Activated CD4-positive, alpha-beta memory T cell treated with anti-CD3 and anti-CD28 coated beads for 36 hours (primary cell): ENCODE data around the gene SLA2. TPM values are rescaled to one million over a fixed set of nuclear protein-coding genes. Genes with fewer than 3 reads are reported as not detected.
"Not testable (repeated sequence)": the region's sequence is repeated elsewhere in the genome, so short reads cannot be mapped to it uniquely, and the experiment has no call there.

ENCODE experiments used
- CTCF ChIA-PET: fragments of 350-600 bp; sonication (Branson Sonifier 250); formaldehyde crosslinking; loops from one replicate; lab custom pipeline; 2021; ENCODE audit warnings: antibody characterized with exemption, inconsistent platforms; lab: Charles Lee
- POLR2A ChIA-PET: fragments of 350-600 bp; sonication (Branson Sonifier 250); formaldehyde crosslinking; loops from one replicate; lab custom pipeline; 2021; ENCODE audit warnings: antibody characterized with exemption; lab: Charles Lee
- DNase-seq: peaks from one replicate; pipeline ENCODE4 v3.0.0-alpha.2; 2020
- H3K27ac Mint-ChIP-seq: one replicate; pipeline ENCODE4 v1.8.0; 2021; ENCODE audit warnings: mixed read lengths
- H3K27me3 Mint-ChIP-seq: one replicate; pipeline ENCODE4 v1.8.0; 2021; ENCODE audit warnings: mixed read lengths
- H3K36me3 Mint-ChIP-seq: one replicate; pipeline ENCODE4 v1.8.0; 2021; ENCODE audit warnings: mixed read lengths
- H3K4me1 Mint-ChIP-seq: one replicate; pipeline ENCODE4 v1.8.0; 2021; ENCODE audit warnings: low read depth, mixed read lengths
- H3K4me3 Mint-ChIP-seq: one replicate; pipeline ENCODE4 v1.8.0; 2021; ENCODE audit warnings: mild to moderate bottlenecking, mixed read lengths
- H3K9me3 Mint-ChIP-seq: one replicate; pipeline ENCODE4 v1.8.0; 2021; ENCODE audit warnings: mixed read lengths
- intact Hi-C: fragments of 100-400 bp; cut with micrococcal nuclease; formaldehyde crosslinking; loops from one replicate; pipeline ENCODE4 v1.15.1; 2023
- total RNA-seq, 2 experiments: library from RNA; stranded (reverse); gene quantifications; one replicate each; pipeline ENCODE4 v1.2.3, GENCODE V29; 2021

SLA2 gene
- total RNA-seq, 2 experiments from 2014 or later: 47.1 to 47.7 TPM

DNA sequence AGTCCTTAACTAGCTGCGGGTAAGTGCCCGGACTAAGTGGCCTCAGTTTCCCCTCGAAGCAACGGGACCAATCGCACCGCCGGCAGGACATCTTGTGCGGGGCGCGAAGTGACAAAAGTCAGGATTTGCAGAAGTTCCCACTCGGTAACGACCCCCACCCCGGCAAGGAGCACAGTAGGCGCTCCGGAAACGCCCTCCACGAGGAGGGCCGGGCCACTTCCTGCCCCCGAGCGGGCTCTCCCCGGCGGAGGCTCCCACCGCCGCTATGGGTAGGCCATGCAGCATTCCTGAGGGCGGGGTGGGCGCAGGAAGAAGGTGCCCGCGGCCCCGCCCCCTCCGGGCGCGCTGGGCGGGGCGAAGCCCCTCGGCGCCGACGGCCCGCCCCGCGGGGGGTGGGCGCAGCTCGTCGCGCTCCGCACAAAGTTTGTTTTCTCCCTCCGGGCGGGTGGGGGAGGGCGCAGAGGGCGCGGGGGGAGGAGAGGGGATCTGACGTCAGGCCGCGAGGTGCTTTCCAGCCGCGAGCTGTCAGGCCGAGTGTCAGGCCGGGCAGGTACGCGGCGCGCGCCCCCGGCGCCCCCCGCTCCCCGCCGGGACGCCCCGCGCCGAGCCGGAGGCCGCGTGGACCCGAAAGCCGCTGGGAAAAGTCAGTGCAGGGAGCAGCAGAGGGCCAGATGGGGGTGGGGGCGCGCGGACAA is 72.7 kb downstream of the SLA2 start, which contains the start of gene TGIF2:
TSS of gene TGIF2 (plus strand) at position 495 of the 695 bp plus-strand sequence. CDS start 5,178 bp downstream, outside the sequence.
- Mint-ChIP-seq H3K4me1 (peaks cover 33% of the 10 kb centered on the region), H3K9me3 (no peaks in the 10 kb centered on the region), H3K4me3 (peak within 1 kb of the TSS; percentile 87), H3K27ac (peak within 1 kb of the TSS; percentile 92), H3K36me3 (peaks cover 9% of the 10 kb centered on the region), H3K27me3 (no peaks in the 10 kb centered on the region)
- CTCF ChIA-PET: interaction anchor here (0.9 to 5.6 kb wide), 5 partner anchors 15 to 40 kb away, joined by 3 to 40 read pairs (median 5); partner anchors contain the start of gene RAB5IF
- intact Hi-C loops: loop anchor here (1.0 to 2.0 kb wide), 5 partner anchors 17 to 173 kb away; partner anchors contain the start of gene NDRG3
- DNase-seq: peak; percentile 94
- POLR2A ChIA-PET: interaction anchor here (0.9 to 5.1 kb wide), 10 partner anchors 15 to 619 kb away, joined by 3 to 51 read pairs (median 6); partner anchors contain the start of genes RAB5IF, SCAND1 and SLA2

- POLR2A ChIA-PET: interaction anchor here (0.8 to 5.1 kb wide), 7 partner anchors 16 to 619 kb away, joined by 3 to 51 read pairs (median 6); partner anchors contain the start of genes RAB5IF, SCAND1 and SLA2
- Mint-ChIP-seq H3K9me3 (no peaks in the 10 kb centered on the region), H3K36me3 (peaks cover 9% of the 10 kb centered on the region), H3K4me3 (peak overlapping the region; percentile 76), H3K27me3 (no peaks in the 10 kb centered on the region), H3K4me1 (peaks cover 33% of the 10 kb centered on the region), H3K27ac (peak overlapping the region; percentile 92)
- CTCF ChIA-PET: interaction anchor here (0.9 to 5.6 kb wide), 3 partner anchors 23 to 40 kb away, joined by 3 to 40 read pairs (median 3); partner anchors contain the start of gene RAB5IF
- intact Hi-C loops: loop anchor here (1.0 to 2.0 kb wide), 6 partner anchors 16 to 174 kb away; partner anchors contain the start of genes NDRG3 and RAB5IF
- peak; percentile 87 for DNase-seq
These were observed 73.3 kb downstream of the SLA2 start for GRCh38 chr20:36572701-36573102.

DNA sequence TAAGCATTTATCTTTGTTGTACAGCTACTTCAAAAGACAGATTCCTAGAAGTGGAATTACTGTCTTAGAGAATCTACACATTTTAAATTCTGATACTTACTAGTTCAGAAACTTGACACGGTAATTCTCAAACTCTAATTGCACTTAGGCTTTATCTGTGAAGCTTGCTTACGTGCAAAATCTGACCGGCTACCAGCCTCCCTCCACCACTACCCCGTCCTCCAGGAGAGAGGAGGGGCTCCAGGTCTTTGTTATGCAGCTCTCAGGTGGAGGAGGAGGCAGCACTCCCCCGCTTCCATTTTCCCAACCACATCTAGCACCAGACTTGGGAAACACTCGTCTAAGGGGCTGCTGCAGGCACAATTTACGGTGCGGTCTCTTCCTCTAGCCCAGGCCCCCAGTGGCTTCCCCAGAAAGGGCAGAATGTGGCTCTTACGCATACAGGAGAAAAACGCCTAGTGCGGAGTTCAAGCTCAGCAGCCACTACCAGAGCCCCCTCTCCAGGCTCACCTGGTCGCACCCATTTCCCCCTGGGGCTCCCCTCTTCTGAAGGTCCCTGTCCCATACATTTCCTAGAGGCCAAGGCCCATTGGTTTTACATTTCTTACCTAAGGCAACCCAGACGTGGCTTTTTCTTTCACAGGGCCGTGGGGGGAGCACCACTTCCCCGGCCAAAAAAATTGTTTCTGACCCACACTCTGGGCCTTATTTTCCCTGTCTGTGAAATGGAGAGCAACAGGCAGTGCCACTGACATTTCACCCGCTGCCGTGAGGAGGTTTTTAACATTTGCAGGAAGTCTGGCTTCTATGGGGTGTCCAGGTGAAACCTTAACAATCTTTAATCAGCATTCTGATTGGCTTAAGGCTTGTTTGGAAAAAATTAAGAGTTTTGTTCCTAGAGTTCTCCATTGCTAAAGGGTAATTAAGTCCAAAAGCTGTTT is 74.2 kb downstream of the SLA2 start:
- ChIA-PET CTCF (interaction anchor here (0.6 to 5.6 kb wide), 6 partner anchors 14 to 618 kb away, joined by 3 to 40 read pairs (median 3); partner anchors contain the start of genes NDRG3, RAB5IF, SCAND1 and SLA2), POLR2A (interaction anchor here (0.8 to 5.1 kb wide), 5 partner anchors 16 to 73 kb away, joined by 3 to 51 read pairs (median 6); partner anchors contain the start of genes RAB5IF and SLA2)
- Mint-ChIP-seq H3K27me3 (no peaks in the 10 kb centered on the region), H3K4me3 (peak overlapping the region; percentile 76), H3K4me1 (peaks cover 33% of the 10 kb centered on the region), H3K36me3 (peaks cover 9% of the 10 kb centered on the region), H3K9me3 (no peaks in the 10 kb centered on the region), H3K27ac (peak overlapping the region; percentile 92)
- intact Hi-C loops: loop anchor here (1.0 to 2.0 kb wide), 2 partner anchors 33 to 111 kb away; partner anchors contain the start of gene RAB5IF
- DNase-seq: no peak

- Mint-ChIP-seq H3K4me3 (no peak overlapping the region), H3K9me3 (peaks cover 5% of the 10 kb centered on the region), H3K27me3 (no peaks in the 10 kb centered on the region), H3K36me3 (peaks cover 4% of the 10 kb centered on the region), H3K4me1 (peaks cover 16% of the 10 kb centered on the region), H3K27ac (no peak overlapping the region)
- intact Hi-C loops: no loop called here
- POLR2A ChIA-PET: no interaction called here
- CTCF ChIA-PET: interaction anchor here (1.3 to 2.1 kb wide), 2 partner anchors 18 to 35 kb away, joined by 3 to 7 read pairs; partner anchors contain the start of gene RAB5IF
- no peak for DNase-seq
These were observed 76.1 kb downstream of the SLA2 start for GRCh38 chr20:36569847-36570429.

GRCh38 chr20:36565520-36565919 is 80.5 kb downstream of the SLA2 start:
- Mint-ChIP-seq H3K36me3 (no peaks in the 10 kb centered on the region), H3K27me3 (no peaks in the 10 kb centered on the region), H3K27ac (no peak overlapping the region), H3K4me1 (peaks cover 3% of the 10 kb centered on the region), H3K4me3 (no peak overlapping the region), H3K9me3 (peaks cover 8% of the 10 kb centered on the region)
- DNase-seq: no peak
- ChIA-PET POLR2A (no interaction called here), CTCF (interaction anchor here (1.2 kb wide), 1 partner anchor 48 kb away, joined by 4 read pairs; no protein-coding TSS in a partner anchor)
- intact Hi-C loops: no loop called here

DNA sequence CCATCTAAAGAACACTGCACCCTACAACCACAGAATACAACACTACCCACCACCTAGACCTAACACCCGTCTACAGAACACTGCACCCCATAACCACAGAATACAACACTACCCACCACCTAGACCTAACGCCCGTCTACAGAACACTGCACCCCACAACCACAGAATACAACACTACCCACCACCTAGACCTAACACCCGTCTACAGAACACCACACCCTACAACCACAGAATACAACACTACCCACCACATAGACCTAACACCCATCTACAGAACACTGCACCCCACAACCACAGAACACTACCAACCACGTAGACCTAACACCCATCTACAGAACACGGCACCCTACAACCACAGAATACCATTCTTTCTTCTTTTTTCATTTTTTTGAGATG is 81.3 kb downstream of the SLA2 start:
- H3K36me3 Mint-ChIP-seq, H3K4me1 Mint-ChIP-seq, H3K27ac Mint-ChIP-seq, DNase-seq, H3K4me3 Mint-ChIP-seq, POLR2A ChIA-PET, intact Hi-C loops, H3K9me3 Mint-ChIP-seq, H3K27me3 Mint-ChIP-seq, CTCF ChIA-PET: not testable (repeated sequence)

- H3K4me1 Mint-ChIP-seq, DNase-seq, H3K27ac Mint-ChIP-seq, H3K36me3 Mint-ChIP-seq, POLR2A ChIA-PET, H3K27me3 Mint-ChIP-seq, intact Hi-C loops, CTCF ChIA-PET, H3K4me3 Mint-ChIP-seq, H3K9me3 Mint-ChIP-seq: not testable (repeated sequence)
These were observed 81.8 kb downstream of the SLA2 start for GRCh38 chr20:36564078-36564725.

DNA sequence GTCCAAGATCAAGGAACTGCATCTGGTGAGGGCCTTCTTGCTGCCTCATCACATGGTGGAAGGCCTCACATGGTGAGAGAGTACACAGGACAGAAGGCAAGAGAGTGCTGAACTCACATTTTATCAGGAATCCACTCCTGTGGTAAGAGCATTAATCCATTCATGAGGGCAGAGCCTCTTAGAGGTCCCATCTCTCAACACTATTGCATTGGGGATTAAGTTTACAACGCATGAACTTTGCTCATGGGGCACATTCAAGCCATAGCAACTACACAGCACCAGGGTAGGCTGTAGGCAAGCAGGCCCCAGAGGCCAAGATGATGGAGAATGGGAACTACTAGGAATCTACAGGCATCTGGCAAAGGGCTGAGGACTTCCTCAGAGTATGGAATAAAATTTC is 82.6 kb downstream of the SLA2 start:
- Mint-ChIP-seq H3K36me3 (no peaks in the 10 kb centered on the region), H3K9me3 (peaks cover 8% of the 10 kb centered on the region), H3K27me3 (no peaks in the 10 kb centered on the region), H3K4me3 (no peak overlapping the region), H3K27ac (no peak overlapping the region), H3K4me1 (peaks cover 3% of the 10 kb centered on the region)
- no peak for DNase-seq
- CTCF ChIA-PET: no interaction called here
- intact Hi-C loops: no loop called here
- POLR2A ChIA-PET: no interaction called here

DNA sequence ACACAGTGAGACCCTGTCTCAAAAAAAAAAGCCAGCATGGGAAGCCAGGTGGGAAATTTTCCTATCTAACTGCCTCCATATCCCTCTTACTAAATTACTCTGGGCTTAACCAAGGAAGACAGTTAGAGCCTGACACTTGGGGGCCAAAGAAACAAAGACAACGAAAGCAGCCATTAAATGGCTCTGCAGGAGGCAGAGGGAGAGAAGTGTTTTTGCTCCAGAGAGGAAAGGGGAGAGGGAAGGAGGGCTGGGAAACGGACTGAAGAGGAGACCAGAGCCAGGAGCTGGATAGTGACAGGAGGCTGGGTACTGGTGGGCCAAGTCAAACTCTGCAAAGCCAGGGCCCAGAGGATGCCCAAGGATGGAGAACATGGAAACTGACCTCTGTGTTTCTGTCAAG is 83.3 kb downstream of the SLA2 start:
- H3K27ac Mint-ChIP-seq: no peak overlapping the region
- CTCF ChIA-PET: no interaction called here

More for the DNA sequence above, 83.3 kb downstream of the SLA2 start:
- no peak for DNase-seq
- Mint-ChIP-seq H3K4me3 (no peak overlapping the region), H3K27me3 (no peaks in the 10 kb centered on the region), H3K9me3 (peaks cover 8% of the 10 kb centered on the region), H3K36me3 (no peaks in the 10 kb centered on the region), H3K4me1 (peaks cover 3% of the 10 kb centered on the region)
- POLR2A ChIA-PET: no interaction called here
- intact Hi-C loops: no loop called here
